K562 (cell line): ENCODE data around the gene RPUSD2. TPM values are rescaled to one million over a fixed set of nuclear protein-coding genes. Genes with fewer than 3 reads are reported as not detected.
A peak's percentile ranks its signal among the peaks of the same experiment; 100 is the strongest.

Experiments
- AFF1 ChIP-seq, 2 experiments: fragments of 450-650 bp; IDR thresholded peaks; 2 replicates each; pipeline ENCODE4 v1.6.1; 2018; ENCODE audit warnings: mild to moderate bottlenecking in 2 of 2, low read depth in 1 of 2; ENCODE audit not compliant: partially characterized antibody in 2 of 2
- CEBPZ ChIP-seq: fragments of 150-350 bp; IDR thresholded peaks from 2 replicates; pipeline ENCODE4 v1.6.1; 2014; ENCODE audit warnings: low read depth, mild to moderate bottlenecking, low read length, borderline replicate concordance
- E2F1 ChIP-seq: sonication (generic); formaldehyde crosslinking; IDR thresholded peaks from 2 replicates; pipeline ENCODE4 v1.8.1; 2023; ENCODE audit warnings: mild to moderate bottlenecking, missing genetic modification reagents, moderate library complexity
- EGR1 ChIP-seq: fragments of 450-650 bp; conservative IDR thresholded peaks from 2 replicates; pipeline ENCODE4 v1.6.1; 2017; ENCODE audit warnings: mild to moderate bottlenecking
- HEY1 ChIP-seq: fragments of 250-450 bp; sonication (Bioruptor Pico); IDR thresholded peaks from 2 replicates; pipeline ENCODE4 v1.5.0; 2020; ENCODE audit warnings: mild to moderate bottlenecking, moderate library complexity, borderline replicate concordance
- IRF2 ChIP-seq: sonication (generic); formaldehyde crosslinking; IDR thresholded peaks from 2 replicates; pipeline ENCODE4 v1.8.1; 2022; ENCODE audit warnings: mild to moderate bottlenecking, missing genetic modification reagents
- KLF16 ChIP-seq: IDR thresholded peaks from 2 replicates; pipeline ENCODE4 v1.6.1; 2016; ENCODE audit warnings: antibody characterized with exemption
- MLX ChIP-seq, 2 experiments: fragments of 450-650 bp in 1 of 2; sonication (generic) in 1 of 2; formaldehyde crosslinking; conservative IDR thresholded peaks; 2 replicates each; pipeline versions ENCODE4 v1.4.0 to v1.8.1; 2020 to 2022; ENCODE audit warnings: mild to moderate bottlenecking in 1 of 2, missing genetic modification reagents in 1 of 2
- PPARD ChIP-seq: fragments of 250-450 bp; sonication (Bioruptor Pico); IDR thresholded peaks from 2 replicates; pipeline ENCODE4 v1.8.0; 2022; ENCODE audit warnings: inconsistent platforms, mild to moderate bottlenecking, moderate library complexity
- PYGO2 ChIP-seq: fragments of 450-650 bp; IDR thresholded peaks from 2 replicates; pipeline ENCODE4 v1.6.1; 2016; ENCODE audit warnings: mild to moderate bottlenecking, missing genetic modification characterization, moderate library complexity, missing compliant biosample characterization
- TAF15 ChIP-seq: fragments of 200-400 bp; formaldehyde crosslinking; IDR thresholded peaks from 2 replicates; pipeline ENCODE4 v1.6.1; 2017; ENCODE audit warnings: mild to moderate bottlenecking, low read depth, low read length, moderate library complexity
- TCFL5 ChIP-seq: fragments of 250-450 bp; sonication (Bioruptor Pico); conservative IDR thresholded peaks from 2 replicates; pipeline ENCODE4 v1.6.1; 2021; ENCODE audit warnings: mild to moderate bottlenecking, moderate library complexity, matching md5 sums
- ZBTB33 ChIP-seq: sonication (generic); formaldehyde crosslinking; IDR thresholded peaks from 2 replicates; pipeline ENCODE4 v1.8.1; 2023; ENCODE audit warnings: mild to moderate bottlenecking, missing genetic modification reagents
- ZNF239 ChIP-seq: fragments of 250-450 bp; sonication (Bioruptor Pico); IDR thresholded peaks from 2 replicates; pipeline ENCODE4 v1.4.0; 2020; ENCODE audit warnings: mild to moderate bottlenecking
- ZSCAN29 ChIP-seq: fragments of 450-650 bp; IDR thresholded peaks from 2 replicates; pipeline ENCODE4 v1.6.1; 2017
- polyA plus RNA-seq, 8 experiments: library from polyadenylated mRNA; depleted of rRNA in 4 of 8; stranded (reverse) in 5 of 8; unstranded in 3 of 8; fragments of >200 nt; fragmentation: Nextera tagmentation in 2 of 8; fragmentation: Illumina TruSeq in 1 of 8; extraction: Ambion mirVana in 2 of 8; extraction: Trizol in 1 of 8; gene quantifications; 2 replicates each; pipeline versions ENCODE4 v1.2.1 to v1.2.3, GENCODE V29; 2011 to 2014; ENCODE audit warnings: inconsistent platforms in 1 of 8, missing spikeins in 1 of 8
- total RNA-seq, 7 experiments: library from RNA; depleted of rRNA in 6 of 7; stranded (reverse); fragments of >200 nt in 6 of 7; fragmentation: Illumina TruSeq in 2 of 7; extraction: Trizol in 2 of 7; gene quantifications; 2 replicates each; pipeline versions ENCODE4 v1.2.1 to v1.2.3, GENCODE V29; 2011 to 2021; ENCODE audit warnings: low replicate concordance in 1 of 7

RPUSD2 gene
- total and polyA plus RNA-seq, 9 of the 15 experiments (the other 6 are each of a cell fraction or from before 2014, with no cell fraction given): 3.7 to 30.2 (median 14.3) TPM

GRCh38 chr15:40593588-40594428 is 24.7 kb downstream of the RPUSD2 start, which contains the start of gene KNL1 (continued):
- TF ChIP-seq AFF1 (IDR thresholded peaks at IDR 0.05; ENCODE audit: low read depth in 1 of 2, partially characterized antibody in 2 of 2) (peak; percentile 36 to 57), PYGO2 (tag) (no peak), MLX (CRISPR knock-in tag; conservative IDR thresholded peaks at IDR 0.05) (no peak), EGR1 (peak; percentile 81), TAF15 (no peak), IRF2 (CRISPR knock-in tag) (no peak), ZBTB33 (peak; percentile 50; the same call in 1 of the 2 replicates), KLF16 (peak; percentile 33; the same call in 1 of the 2 replicates), ZNF239 (CRISPR knock-in tag) (no peak), E2F1 (CRISPR knock-in tag) (no peak; the same call in 1 of the 2 replicates), ZSCAN29 (peak; percentile 27; the same call in 1 of the 2 replicates), HEY1 (CRISPR knock-in tag) (no peak), PPARD (CRISPR knock-in tag) (no peak), CEBPZ (no peak), TCFL5 (CRISPR knock-in tag) (no peak)
